Adrenal gland (tissue), 12 donors: ENCODE data around the gene DDAH2. TPM values are rescaled to one million over a fixed set of nuclear protein-coding genes. Genes with fewer than 3 reads are reported as not detected.

Experiments
- DNase-seq, 7 donors: peaks; one replicate each; pipeline ENCODE4 v3.0.0-alpha.2; 2019 to 2020
- H3K27ac ChIP-seq, 5 donors: fragments of 200-600 bp; sonication (generic) in 4 of 5; 1 replicate in 3 of 5; 2 replicates in 2 of 5; pipeline versions ENCODE4 v1.5.1 to v1.8.0; 2016 to 2020; ENCODE audit warnings: mild to moderate bottlenecking in 1 of 5
- H3K27me3 ChIP-seq: fragments of 200-600 bp; 2 replicates; pipeline ENCODE4 v1.8.0; 2021
- H3K36me3 ChIP-seq, 2 donors: fragments of 200-600 bp; replicated peaks in 1 of 2; 1 replicate in 1 of 2; 2 replicates in 1 of 2; pipeline versions ENCODE4 v1.5.1 to v1.8.0; 2018 to 2022
- H3K4me1 ChIP-seq, 2 donors: fragments of 200-600 bp; replicated peaks in 1 of 2; 1 replicate in 1 of 2; 2 replicates in 1 of 2; pipeline versions ENCODE4 v1.5.1 to v1.8.0; 2018 to 2021
- H3K4me3 ChIP-seq, 4 donors: fragments of 200-600 bp; sonication (generic) in 3 of 4; one replicate each; pipeline ENCODE4 v1.5.1; 2016 to 2018
- H3K9me3 ChIP-seq, 3 donors: fragments of 200-600 bp; sonication (generic) in 1 of 3; replicated peaks in 1 of 3; 1 replicate in 2 of 3; 2 replicates in 1 of 3; pipeline versions ENCODE4 v1.5.1 to v1.8.0; 2016 to 2021
- POLR2A ChIP-seq, 2 donors: fragments of 450-650 bp; IDR thresholded peaks; one replicate each; pipeline ENCODE4 v1.6.1; 2017; ENCODE audit warnings: antibody characterized with exemption in 2 of 2, mild to moderate bottlenecking in 2 of 2, moderate library complexity in 1 of 2
- WGBS, 4 donors: extraction: QIAGEN DNeasy Blood & Tissue Kit in 2 of 4; methylation state at CpG; one replicate each; pipeline versions ENCODE4 v1.1.5 to v1.1.7; 2013 to 2017; 5-methylcytosine and 5-hydroxymethylcytosine counted together
- intact Hi-C, 2 donors: fragments of 100-400 bp; cut with DNase I; formaldehyde crosslinking; loops; one replicate each; pipeline versions ENCODE4 v1.14.1 to v1.15.0; 2022 to 2023
- polyA plus RNA-seq, 3 donors: library from polyadenylated mRNA; stranded (reverse); fragments of 200-250 nt in 2 of 3; fragments of 350-450 nt in 1 of 3; fragmentation: Illumina TruSeq in 1 of 3; extraction: RNeasy Lipid Tissue Mini Kit (QIAGEN cat#74804) in 1 of 3; gene quantifications; one replicate each; pipeline ENCODE4 v1.2.3, GENCODE V29; 2013 to 2014
- total RNA-seq, 9 donors: library from RNA; depleted of rRNA in 4 of 9; stranded (reverse); fragments of >200 nt in 4 of 9; fragments of 120-200 nt in 1 of 9; fragmentation: NEBNext Ultra II Directional in 1 of 9; extraction: Animal tissue kit (Norgen Biotek cat#: 25700) in 1 of 9; gene quantifications; one replicate each; pipeline versions ENCODE4 v1.1.0 to v1.2.4, GENCODE V29; 2013 to 2023
- TF ChIP-seq, protein P1 (sequence below), 6 experiments: fragments of 450-650 bp in 4 of 6; fragments of 200-600 bp in 2 of 6; sonication (generic) in 1 of 6; IDR thresholded peaks; 1 replicate in 5 of 6; 2 replicates in 1 of 6; pipeline versions ENCODE4 v1.5.1 to v1.8.0; 2016 to 2021; ENCODE audit warnings: antibody characterized with exemption in 6 of 6, mild to moderate bottlenecking in 2 of 6, moderate library complexity in 1 of 6
- donor health status: healthy with polysubstance abuse.
- donor health status: Bipolar disorder and iron deficiency.
- donor health status: DM: yes; HTN: yes; CAD: no.
- donor health status: DM: no; HTN: no; CAD: no.
- donor health status: DM: no; HTN: no; CAD: no.
- donor health status: DM: yes; HTN: yes; CAD: no.

Gene DDAH2
- total and polyA plus RNA-seq, 12 donors = 6.4 to 202 (median 33.1) TPM

- no peak within 1 kb of the TSS for H3K4me3 ChIP-seq
- no peaks in the 10 kb centered on the region for H3K9me3 ChIP-seq
- TF ChIP-seq POLR2A (IDR thresholded peaks at IDR 0.05) = no peak
- TF ChIP-seq, protein P1, sequence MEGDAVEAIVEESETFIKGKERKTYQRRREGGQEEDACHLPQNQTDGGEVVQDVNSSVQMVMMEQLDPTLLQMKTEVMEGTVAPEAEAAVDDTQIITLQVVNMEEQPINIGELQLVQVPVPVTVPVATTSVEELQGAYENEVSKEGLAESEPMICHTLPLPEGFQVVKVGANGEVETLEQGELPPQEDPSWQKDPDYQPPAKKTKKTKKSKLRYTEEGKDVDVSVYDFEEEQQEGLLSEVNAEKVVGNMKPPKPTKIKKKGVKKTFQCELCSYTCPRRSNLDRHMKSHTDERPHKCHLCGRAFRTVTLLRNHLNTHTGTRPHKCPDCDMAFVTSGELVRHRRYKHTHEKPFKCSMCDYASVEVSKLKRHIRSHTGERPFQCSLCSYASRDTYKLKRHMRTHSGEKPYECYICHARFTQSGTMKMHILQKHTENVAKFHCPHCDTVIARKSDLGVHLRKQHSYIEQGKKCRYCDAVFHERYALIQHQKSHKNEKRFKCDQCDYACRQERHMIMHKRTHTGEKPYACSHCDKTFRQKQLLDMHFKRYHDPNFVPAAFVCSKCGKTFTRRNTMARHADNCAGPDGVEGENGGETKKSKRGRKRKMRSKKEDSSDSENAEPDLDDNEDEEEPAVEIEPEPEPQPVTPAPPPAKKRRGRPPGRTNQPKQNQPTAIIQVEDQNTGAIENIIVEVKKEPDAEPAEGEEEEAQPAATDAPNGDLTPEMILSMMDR (IDR thresholded peaks at IDR 0.05) = no peak
- DNase-seq = peak; percentile 45 to 80 (median 60)
- peak within 1 kb of the TSS in 1 of 5 donors; percentile 40 for H3K27ac ChIP-seq
- no peaks in the 10 kb centered on the region for H3K27me3 ChIP-seq
- peaks cover 0 to 38% of the 10 kb centered on the region in 2 donors for H3K36me3 ChIP-seq
- intact Hi-C loops = no loop called here
- peaks cover 6 to 8% of the 10 kb centered on the region in 2 donors for H3K4me1 ChIP-seq
- 1 to 62% (median 13%) methylated on average over 3 to 15 of the region's 15 CpGs for WGBS, 4 donors
Measured at GRCh38 chr6:31776989-31777666, 48.0 kb upstream of the DDAH2 start, which contains the start of gene VWA7. TSS of gene VWA7 (minus strand) at chr6:31777328. CDS start at chr6:31776779, 549 bp downstream.

DNA sequence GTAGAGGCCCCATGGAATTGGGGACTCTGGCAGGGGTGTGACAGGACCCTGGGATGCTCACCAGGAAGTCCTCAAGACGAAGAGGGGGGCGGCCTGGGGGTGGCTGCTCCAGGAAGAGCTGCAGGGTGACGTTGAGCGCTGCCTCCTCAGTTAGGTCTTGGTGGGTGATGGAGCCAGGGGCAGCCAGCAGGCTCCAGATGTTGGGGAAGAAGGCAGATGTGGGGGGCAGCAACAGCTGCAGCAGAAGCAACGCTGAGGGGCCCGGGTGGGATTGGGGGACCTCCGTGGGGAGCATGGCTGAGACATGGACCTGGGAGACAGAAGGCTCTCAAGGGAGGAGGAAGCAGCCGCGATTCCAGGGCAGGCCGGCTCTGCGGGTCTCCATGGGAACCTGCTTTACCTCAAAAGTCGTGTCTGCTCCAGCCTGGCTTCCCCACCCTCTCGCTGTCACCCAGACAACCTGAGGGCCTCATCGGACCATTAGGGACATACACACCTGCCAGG lies 47.4 kb upstream of the DDAH2 start:
- Histone ChIP-seq H3K36me3 (peaks cover 0 to 32% of the 10 kb centered on the region in 2 donors), H3K27me3 (no peaks in the 10 kb centered on the region), H3K27ac (peak overlapping the region in 1 of 5 donors; percentile 40), H3K9me3 (no peaks in the 10 kb centered on the region), H3K4me3 (no peak overlapping the region), H3K4me1 (peaks cover 6 to 8% of the 10 kb centered on the region in 2 donors)
- intact Hi-C loops = no loop called here
- 29 to 55% (median 43%) methylated on average over 6 to 14 of the region's 14 CpGs for WGBS, 4 donors
- DNase-seq = peak in 1 of 7 donors; percentile 71
- no peak for TF ChIP-seq POLR2A (IDR thresholded peaks at IDR 0.05)
- TF ChIP-seq, protein P1 (IDR thresholded peaks at IDR 0.05) = no peak

DNA sequence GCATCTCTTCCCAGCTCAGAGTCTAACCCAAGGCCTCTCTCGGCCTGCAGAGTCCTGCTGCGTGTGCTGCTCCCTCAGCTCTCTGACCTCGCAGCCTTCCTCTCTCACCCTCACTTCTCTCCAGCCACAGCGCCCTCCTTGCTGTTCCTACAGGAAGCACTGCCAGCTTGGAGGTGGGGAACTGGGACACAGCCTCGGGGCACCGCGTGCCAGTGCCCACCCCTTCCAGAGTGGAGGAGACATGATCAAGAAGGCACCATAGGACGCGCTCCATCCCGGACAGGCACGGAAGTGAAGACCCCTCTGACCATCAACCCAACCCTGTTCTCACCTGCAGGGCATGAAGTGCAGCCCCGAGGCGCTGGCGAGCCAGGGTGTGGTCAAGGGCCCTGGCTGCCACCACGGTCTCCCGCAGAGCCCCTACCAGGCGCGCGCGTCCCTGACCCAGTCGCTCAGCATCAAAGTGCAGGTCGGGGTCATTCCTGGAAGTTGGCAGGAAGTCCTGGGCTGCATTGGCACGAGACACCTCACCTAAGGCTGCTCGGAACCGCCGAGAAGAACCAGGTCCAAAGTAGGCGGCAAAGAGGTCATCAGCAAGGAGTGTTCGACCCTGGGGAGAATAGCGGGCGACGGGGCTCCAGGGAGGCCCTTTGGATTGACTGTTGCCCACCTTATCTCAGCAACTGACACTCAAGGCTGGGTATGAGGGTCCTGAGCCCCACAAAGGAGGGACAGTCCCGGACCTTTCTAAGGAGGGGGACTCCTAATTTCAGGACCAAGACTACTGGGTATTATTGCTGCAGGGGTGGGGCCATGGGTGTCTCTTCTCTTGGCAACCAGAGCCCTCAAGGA lies 46.8 kb upstream of the DDAH2 start:
- Histone ChIP-seq H3K4me3 (no peak overlapping the region), H3K9me3 (no peaks in the 10 kb centered on the region), H3K36me3 (peaks cover 0 to 26% of the 10 kb centered on the region in 2 donors), H3K27me3 (no peaks in the 10 kb centered on the region), H3K4me1 (peaks cover 6 to 8% of the 10 kb centered on the region in 2 donors), H3K27ac (no peak overlapping the region)
- no peak for TF ChIP-seq POLR2A (IDR thresholded peaks at IDR 0.05)
- TF ChIP-seq, protein P1 (IDR thresholded peaks at IDR 0.05) = no peak
- 74 to 92% (median 83%) methylated on average over 19 to 32 of the region's 32 CpGs for WGBS, 4 donors
- intact Hi-C loops = no loop called here
- DNase-seq = no peak

DNA sequence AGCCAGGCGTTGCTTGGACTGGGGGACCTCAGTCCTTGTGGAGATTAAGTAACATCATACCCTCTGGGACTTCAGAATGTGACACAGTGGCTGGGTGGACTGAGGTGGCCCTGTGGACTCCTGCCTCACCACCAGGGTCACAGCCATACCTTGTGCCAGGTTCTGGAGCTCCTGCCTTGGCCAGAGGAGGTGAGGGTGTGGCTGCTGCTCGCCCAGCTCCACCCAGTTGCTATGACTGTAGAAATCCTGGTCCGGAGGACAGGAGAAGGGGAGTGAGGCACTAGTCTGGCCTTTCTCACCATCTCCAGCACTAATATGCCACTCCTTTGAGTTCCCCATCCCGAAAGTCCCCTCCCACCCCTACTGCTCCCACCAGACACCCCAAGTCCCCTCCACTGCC lies 46.1 kb upstream of the DDAH2 start:
- no peaks in the 10 kb centered on the region for H3K9me3 ChIP-seq
- peaks cover 0 to 19% of the 10 kb centered on the region in 2 donors for H3K36me3 ChIP-seq
- WGBS, 4 donors = 67 to 82% (median 74%) methylated on average over 3 to 4 of the region's 4 CpGs
- TF ChIP-seq, protein P1 (IDR thresholded peaks at IDR 0.05) = no peak
- TF ChIP-seq POLR2A (IDR thresholded peaks at IDR 0.05) = no peak
- no peaks in the 10 kb centered on the region for H3K27me3 ChIP-seq
- DNase-seq = no peak
- intact Hi-C loops = no loop called here
- H3K27ac ChIP-seq = no peak overlapping the region
- H3K4me1 ChIP-seq = peaks cover 6 to 8% of the 10 kb centered on the region in 2 donors
- H3K4me3 ChIP-seq = no peak overlapping the region
